Urinary bladder (tissue), 4 donors: ENCODE measurements around the gene NGLY1. TPM values are rescaled to one million over a fixed set of nuclear protein-coding genes. Genes with fewer than 3 reads are reported as not detected.

ENCODE experiments used
- DNase-seq: peaks from one replicate; pipeline ENCODE4 v3.0.0-alpha.2; 2015; ENCODE audit errors: extremely low spot score
- H3K27ac ChIP-seq: one replicate; pipeline ENCODE4 v1.5.1; 2013; ENCODE audit warnings: low read depth, mild to moderate bottlenecking, moderate library complexity
- H3K36me3 ChIP-seq: one replicate; pipeline ENCODE4 v1.6.1; 2013; ENCODE audit warnings: mild to moderate bottlenecking, moderate library complexity; ENCODE audit not compliant: insufficient read depth
- H3K4me1 ChIP-seq: one replicate; pipeline ENCODE4 v1.6.1; 2013; ENCODE audit warnings: mild to moderate bottlenecking, moderate library complexity; ENCODE audit not compliant: insufficient read depth
- H3K4me3 ChIP-seq: one replicate; pipeline ENCODE4 v1.5.1; 2013; ENCODE audit warnings: low read depth, low read length
- WGBS: extraction: QIAGEN DNeasy Blood & Tissue Kit; methylation state at CpG from one replicate; pipeline ENCODE4 v1.1.7; 2013; 5-methylcytosine and 5-hydroxymethylcytosine counted together
- polyA plus RNA-seq: library from polyadenylated mRNA; stranded (reverse); fragments of 200-250 nt; gene quantifications from one replicate; pipeline ENCODE4 v1.2.3, GENCODE V29; 2013
- total RNA-seq: library from RNA; depleted of rRNA; stranded (reverse); fragments of >200 nt; gene quantifications from one replicate; pipeline ENCODE4 v1.2.3, GENCODE V29; 2014
- donor health status: healthy with polysubstance abuse.
- donor health status: healthy.

Gene NGLY1
- total and polyA plus RNA-seq, 2 donors: 14.6 to 59.6 TPM

GRCh38 chr3:25804676-25805075 is 21.4 kb upstream of the NGLY1 start:
- Histone ChIP-seq H3K4me3 (no peak overlapping the region), H3K27ac (no peak overlapping the region), H3K36me3 (no peaks in the 10 kb centered on the region), H3K4me1 (peaks cover 1% of the 10 kb centered on the region)
- DNase-seq: no peak
- 94% methylated on average over 1 of the region's 1 CpG for WGBS

GRCh38 chr3:25803833-25804232 is 20.6 kb upstream of the NGLY1 start:
- no peak overlapping the region for H3K27ac ChIP-seq
- H3K4me3 ChIP-seq: no peak overlapping the region
- WGBS: 79% methylated on average over 2 of the region's 2 CpGs
- no peaks in the 10 kb centered on the region for H3K36me3 ChIP-seq
- no peak for DNase-seq
- H3K4me1 ChIP-seq: peaks cover 1% of the 10 kb centered on the region

GRCh38 chr3:25801786-25802185 is 18.5 kb upstream of the NGLY1 start:
- 79% methylated on average over 3 of the region's 3 CpGs for WGBS
- H3K36me3 ChIP-seq: no peaks in the 10 kb centered on the region
- H3K4me1 ChIP-seq: no peaks in the 10 kb centered on the region
- DNase-seq: no peak
- H3K27ac ChIP-seq: no peak overlapping the region
- no peak overlapping the region for H3K4me3 ChIP-seq

GRCh38 chr3:25789596-25790556 is 6.6 kb upstream of the NGLY1 start, which contains the start of gene OXSM:
Gene OXSM (plus strand): TSS chr3:25790090. CDS start chr3:25791021, 931 bp downstream.
- peak within 1 kb of the TSS; percentile 53 for H3K27ac ChIP-seq
- H3K36me3 ChIP-seq: no peaks in the 10 kb centered on the region
- peaks cover 1% of the 10 kb centered on the region for H3K4me1 ChIP-seq
- peak within 1 kb of the TSS; percentile 68 for H3K4me3 ChIP-seq
- peak; percentile 84 for DNase-seq
- WGBS: 1% methylated on average over 56 of the region's 56 CpGs

GRCh38 chr3:25789209-25789595 is 6.0 kb upstream of the NGLY1 start:
- no peak for DNase-seq
- no peak overlapping the region for H3K27ac ChIP-seq
- peak overlapping the region; percentile 68 for H3K4me3 ChIP-seq
- WGBS: 34% methylated on average over 2 of the region's 2 CpGs
- H3K36me3 ChIP-seq: no peaks in the 10 kb centered on the region
- H3K4me1 ChIP-seq: peaks cover 1% of the 10 kb centered on the region

- H3K4me3 ChIP-seq: no peak overlapping the region
- peaks cover 1% of the 10 kb centered on the region for H3K4me1 ChIP-seq
- H3K36me3 ChIP-seq: no peaks in the 10 kb centered on the region
- WGBS: 87% methylated on average over 3 of the region's 3 CpGs
- DNase-seq: no peak
- no peak overlapping the region for H3K27ac ChIP-seq
Measured at GRCh38 chr3:25787689-25788088, 4.4 kb upstream of the NGLY1 start.

- no peak overlapping the region for H3K4me3 ChIP-seq
- no peaks in the 10 kb centered on the region for H3K36me3 ChIP-seq
- no peak overlapping the region for H3K27ac ChIP-seq
- peaks cover 3% of the 10 kb centered on the region for H3K4me1 ChIP-seq
- 84% methylated on average over 3 of the region's 3 CpGs for WGBS
- no peak for DNase-seq
Measured at GRCh38 chr3:25785826-25786225, 2.6 kb upstream of the NGLY1 start.

GRCh38 chr3:25784971-25785370 is 1.7 kb upstream of the NGLY1 start:
- H3K27ac ChIP-seq: no peak overlapping the region
- H3K36me3 ChIP-seq: no peaks in the 10 kb centered on the region
- no peak overlapping the region for H3K4me3 ChIP-seq
- WGBS: 85% methylated on average over 1 of the region's 1 CpG
- DNase-seq: no peak
- H3K4me1 ChIP-seq: peaks cover 3% of the 10 kb centered on the region

- Histone ChIP-seq H3K4me1 (peaks cover 3% of the 10 kb centered on the region), H3K27ac (peak overlapping the region; percentile 93), H3K36me3 (no peaks in the 10 kb centered on the region), H3K4me3 (peak overlapping the region; percentile 91)
- WGBS: 18% methylated on average over 34 of the region's 34 CpGs
- DNase-seq: no peak
Measured at GRCh38 chr3:25783661-25784512, 644 bp upstream of the NGLY1 start.

GRCh38 chr3:25782636-25782937 is 656 bp downstream of the NGLY1 start:
- peaks cover 1% of the 10 kb centered on the region for H3K36me3 ChIP-seq
- peak overlapping the region; percentile 91 for H3K4me3 ChIP-seq
- no peak overlapping the region for H3K27ac ChIP-seq
- H3K4me1 ChIP-seq: peaks cover 3% of the 10 kb centered on the region
- DNase-seq: no peak
- WGBS: under 1% methylated on average over 14 of the region's 14 CpGs

GRCh38 chr3:25781758-25782594 is 1.3 kb downstream of the NGLY1 start:
- H3K27ac ChIP-seq: no peak overlapping the region
- peaks cover 3% of the 10 kb centered on the region for H3K4me1 ChIP-seq
- peaks cover 4% of the 10 kb centered on the region for H3K36me3 ChIP-seq
- 66% methylated on average over 3 of the region's 3 CpGs for WGBS
- peak overlapping the region; percentile 91 for H3K4me3 ChIP-seq
- DNase-seq: no peak

- no peak overlapping the region for H3K4me3 ChIP-seq
- peaks cover 4% of the 10 kb centered on the region for H3K36me3 ChIP-seq
- peaks cover 3% of the 10 kb centered on the region for H3K4me1 ChIP-seq
- DNase-seq: no peak
- H3K27ac ChIP-seq: no peak overlapping the region
- WGBS: 92% methylated on average over 11 of the region's 11 CpGs
Measured at GRCh38 chr3:25781145-25781757, 2.0 kb downstream of the NGLY1 start.

GRCh38 chr3:25780618-25781017 is 2.6 kb downstream of the NGLY1 start:
- peaks cover 4% of the 10 kb centered on the region for H3K36me3 ChIP-seq
- H3K4me3 ChIP-seq: no peak overlapping the region
- H3K4me1 ChIP-seq: peaks cover 4% of the 10 kb centered on the region
- WGBS: 96% methylated on average over 6 of the region's 6 CpGs
- no peak overlapping the region for H3K27ac ChIP-seq
- no peak for DNase-seq
